Measurements from ENCODE around the gene ARAP3. TPM values are rescaled to one million over a fixed set of nuclear protein-coding genes. Genes with fewer than 3 reads are reported as not detected.
"Not testable (repeated sequence)": the region's sequence is repeated elsewhere in the genome, so short reads cannot be mapped to it uniquely, and the experiment has no call there.

ARAP3 gene, protein sequence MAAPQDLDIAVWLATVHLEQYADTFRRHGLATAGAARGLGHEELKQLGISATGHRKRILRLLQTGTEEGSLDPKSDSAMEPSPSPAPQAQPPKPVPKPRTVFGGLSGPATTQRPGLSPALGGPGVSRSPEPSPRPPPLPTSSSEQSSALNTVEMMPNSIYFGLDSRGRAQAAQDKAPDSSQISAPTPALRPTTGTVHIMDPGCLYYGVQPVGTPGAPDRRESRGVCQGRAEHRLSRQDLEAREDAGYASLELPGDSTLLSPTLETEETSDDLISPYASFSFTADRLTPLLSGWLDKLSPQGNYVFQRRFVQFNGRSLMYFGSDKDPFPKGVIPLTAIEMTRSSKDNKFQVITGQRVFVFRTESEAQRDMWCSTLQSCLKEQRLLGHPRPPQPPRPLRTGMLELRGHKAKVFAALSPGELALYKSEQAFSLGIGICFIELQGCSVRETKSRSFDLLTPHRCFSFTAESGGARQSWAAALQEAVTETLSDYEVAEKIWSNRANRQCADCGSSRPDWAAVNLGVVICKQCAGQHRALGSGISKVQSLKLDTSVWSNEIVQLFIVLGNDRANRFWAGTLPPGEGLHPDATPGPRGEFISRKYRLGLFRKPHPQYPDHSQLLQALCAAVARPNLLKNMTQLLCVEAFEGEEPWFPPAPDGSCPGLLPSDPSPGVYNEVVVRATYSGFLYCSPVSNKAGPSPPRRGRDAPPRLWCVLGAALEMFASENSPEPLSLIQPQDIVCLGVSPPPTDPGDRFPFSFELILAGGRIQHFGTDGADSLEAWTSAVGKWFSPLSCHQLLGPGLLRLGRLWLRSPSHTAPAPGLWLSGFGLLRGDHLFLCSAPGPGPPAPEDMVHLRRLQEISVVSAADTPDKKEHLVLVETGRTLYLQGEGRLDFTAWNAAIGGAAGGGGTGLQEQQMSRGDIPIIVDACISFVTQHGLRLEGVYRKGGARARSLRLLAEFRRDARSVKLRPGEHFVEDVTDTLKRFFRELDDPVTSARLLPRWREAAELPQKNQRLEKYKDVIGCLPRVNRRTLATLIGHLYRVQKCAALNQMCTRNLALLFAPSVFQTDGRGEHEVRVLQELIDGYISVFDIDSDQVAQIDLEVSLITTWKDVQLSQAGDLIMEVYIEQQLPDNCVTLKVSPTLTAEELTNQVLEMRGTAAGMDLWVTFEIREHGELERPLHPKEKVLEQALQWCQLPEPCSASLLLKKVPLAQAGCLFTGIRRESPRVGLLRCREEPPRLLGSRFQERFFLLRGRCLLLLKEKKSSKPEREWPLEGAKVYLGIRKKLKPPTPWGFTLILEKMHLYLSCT (N-terminal part only)
- 10 to 100 TPM; 38.2 to 41.4 TPM for total RNA-seq
- polyA plus RNA-seq = not detected
- total RNA-seq = 0 to 95.1 (median 7.3) reads per million in 6 experiments

DNA sequence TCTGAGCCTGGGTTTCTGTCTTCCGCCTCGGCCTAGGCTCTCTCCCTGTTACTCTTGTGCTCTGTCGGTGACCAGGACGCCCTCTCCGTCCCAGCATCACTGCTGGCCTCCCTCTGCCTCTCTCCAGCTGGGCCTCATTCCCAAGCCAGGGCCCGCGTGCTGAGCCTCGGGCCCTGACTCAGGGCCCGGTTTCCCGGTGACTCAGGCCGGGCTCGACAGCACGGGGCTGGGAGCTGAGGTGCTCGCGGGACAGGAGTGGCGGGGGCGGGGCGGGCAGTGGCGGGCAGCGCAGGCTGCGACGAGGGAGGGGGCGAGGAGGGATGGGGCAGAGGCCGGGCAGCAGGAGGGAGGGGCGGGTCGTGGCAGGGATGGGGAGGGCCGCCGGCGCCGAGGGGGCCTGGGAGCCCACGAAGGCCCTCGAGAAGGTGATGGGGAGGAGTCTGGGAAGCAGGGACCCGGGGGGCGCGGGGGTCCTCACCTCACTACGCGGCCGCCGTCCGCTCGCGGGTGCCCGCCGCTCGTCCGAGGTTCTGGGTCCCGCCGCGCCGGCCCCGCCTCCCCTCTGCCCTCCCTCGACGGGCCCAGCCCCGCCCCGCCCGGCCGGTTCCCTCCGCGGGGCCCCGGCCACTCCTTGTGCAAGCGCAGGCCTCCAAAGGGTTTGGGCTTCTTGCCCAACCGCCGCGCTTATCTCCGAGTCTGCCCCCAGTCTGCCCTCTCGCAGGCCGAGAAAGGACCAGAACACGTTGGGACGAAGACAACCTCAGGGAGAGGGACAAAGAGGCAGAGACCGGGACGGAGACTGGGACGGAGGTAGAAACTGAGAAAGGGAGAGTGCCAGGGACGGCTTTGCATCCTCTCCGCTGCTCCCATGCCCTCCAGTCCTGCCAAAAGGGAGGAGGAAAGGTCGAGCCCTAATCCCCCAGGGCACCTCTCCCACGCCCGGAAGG, at the start of gene ARAP3:
TSS of gene ARAP3 (minus strand) at position 536 of the 947 bp plus-strand sequence. CDS start 1,744 bp downstream, outside the sequence.
- H3K36me3 Mint-ChIP-seq = peaks cover 0 to 2% (median 0%) of the 10 kb centered on the region in 3 donors
- POLR2A ChIA-PET = interaction anchor here (0.6 to 3.4 kb wide), 13 partner anchors 10 to 633 kb away, joined by 3 to 25 read pairs (median 4); partner anchors contain the start of genes DELE1, FCHSD1 and PCDH1
- H3K9me3 Mint-ChIP-seq = no peaks in the 10 kb centered on the region
- H3K27ac Mint-ChIP-seq = peak within 1 kb of the TSS; percentile 42 to 95 (median 87)
- no peaks in the 10 kb centered on the region for H3K27me3 Mint-ChIP-seq
- ATAC-seq = peak; percentile 56 to 79
- H3K4me1 Mint-ChIP-seq = peaks cover 18 to 44% (median 29%) of the 10 kb centered on the region in 4 donors
- peak within 1 kb of the TSS; percentile 32 to 89 (median 83) for H3K4me3 Mint-ChIP-seq
- DNase-seq = peak in 5 of 10 donors; percentile 22 to 48 (median 41)

DNA sequence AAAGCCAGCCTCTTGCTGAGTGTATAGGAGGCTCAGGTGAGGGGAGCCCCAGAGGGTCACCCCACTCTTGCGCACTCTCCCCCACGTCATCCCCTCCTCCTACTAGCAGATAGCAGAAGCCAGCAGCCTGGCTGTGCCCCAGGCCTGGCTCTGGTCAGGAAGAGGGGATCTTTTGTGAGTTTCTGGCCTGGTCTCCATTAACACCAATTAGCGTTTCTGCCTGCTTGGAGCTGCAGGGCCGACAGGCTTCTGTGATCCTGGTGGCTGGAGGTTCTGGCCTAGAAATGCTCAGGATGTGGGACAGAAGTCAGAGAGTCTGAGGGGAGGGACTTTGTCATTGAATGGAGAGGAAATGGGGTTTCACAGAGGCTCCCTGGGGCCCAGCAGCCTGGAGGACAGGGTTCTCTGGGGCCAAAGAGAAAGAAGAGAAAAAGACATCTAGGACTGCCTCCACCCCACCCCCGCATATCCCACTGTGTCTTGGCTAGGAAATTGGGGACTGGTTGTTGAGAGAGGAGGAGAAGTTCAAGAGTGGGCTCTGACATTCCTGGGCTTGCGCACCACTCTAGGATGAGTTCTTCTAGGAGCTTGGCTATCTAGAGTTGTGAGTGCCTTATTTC, 47.5 kb upstream of the ARAP3 start:
- peaks cover 0 to 12% (median 3%) of the 10 kb centered on the region in 4 donors for H3K4me1 Mint-ChIP-seq
- DNase-seq = no peak
- H3K4me3 Mint-ChIP-seq = no peak overlapping the region
- peaks cover 5 to 21% (median 16%) of the 10 kb centered on the region in 5 donors for H3K27me3 Mint-ChIP-seq
- POLR2A ChIA-PET = no interaction called here
- no peak for ATAC-seq
- no peaks in the 10 kb centered on the region for H3K36me3 Mint-ChIP-seq
- H3K27ac Mint-ChIP-seq = no peak overlapping the region
- H3K9me3 Mint-ChIP-seq = no peaks in the 10 kb centered on the region

DNA sequence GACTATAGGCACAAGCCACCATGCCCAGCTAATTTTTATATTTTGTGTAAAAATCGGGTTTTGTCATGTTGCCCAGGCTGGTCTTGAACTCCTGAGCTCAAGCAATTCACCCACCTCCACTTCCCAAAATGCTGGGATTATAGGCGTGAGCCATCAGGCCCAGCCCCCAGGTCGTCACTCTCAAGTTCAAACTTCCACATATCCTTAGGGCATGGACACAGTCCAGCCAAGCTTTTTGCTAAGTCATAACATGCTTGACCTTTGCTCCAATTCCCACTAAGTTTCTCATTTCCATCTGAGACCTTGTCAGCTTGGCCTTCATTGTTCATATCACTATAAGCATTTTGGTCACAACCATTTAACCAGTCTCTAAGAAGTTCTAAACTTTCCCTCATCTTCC, 43.9 kb upstream of the ARAP3 start:
- no peak for ATAC-seq
- peak overlapping the region in 1 of 10 donors; percentile 54 for H3K27ac Mint-ChIP-seq
- POLR2A ChIA-PET = no interaction called here

DNA sequence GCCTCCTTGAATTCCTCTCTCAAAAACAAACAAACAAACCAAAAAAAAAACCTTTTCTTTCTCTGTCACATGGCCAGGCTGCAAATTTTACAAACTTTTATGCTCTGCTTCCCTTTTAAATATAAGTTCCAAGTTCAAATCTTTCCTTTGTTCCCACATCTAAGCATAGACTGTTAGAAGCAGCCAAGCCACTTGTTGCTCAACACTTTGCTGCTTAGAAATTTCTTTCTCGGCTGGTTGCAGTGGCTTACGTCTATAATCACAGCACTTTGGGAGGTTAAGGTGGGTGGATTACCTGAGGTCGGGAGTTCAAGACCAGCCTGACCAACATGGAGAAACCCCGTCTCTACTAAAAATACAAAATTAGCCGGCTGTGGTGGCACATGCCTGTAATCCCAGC, 43.1 kb upstream of the ARAP3 start:
- H3K27me3 Mint-ChIP-seq, H3K4me3 Mint-ChIP-seq, ATAC-seq, H3K36me3 Mint-ChIP-seq, H3K27ac Mint-ChIP-seq, H3K9me3 Mint-ChIP-seq, DNase-seq, POLR2A ChIA-PET: not testable (repeated sequence)
- peaks cover 0 to 12% (median 2%) of the 10 kb centered on the region in 4 donors for H3K4me1 Mint-ChIP-seq

More for the DNA sequence above, 43.9 kb upstream of the ARAP3 start:
- peaks cover 0 to 12% (median 3%) of the 10 kb centered on the region in 4 donors for H3K4me1 Mint-ChIP-seq
- no peaks in the 10 kb centered on the region for H3K36me3 Mint-ChIP-seq
- H3K27me3 Mint-ChIP-seq = peaks cover 0 to 8% (median 4%) of the 10 kb centered on the region in 5 donors
- H3K9me3 Mint-ChIP-seq = peaks cover 0 to 3% (median 0%) of the 10 kb centered on the region in 9 donors
- DNase-seq = no peak
- H3K4me3 Mint-ChIP-seq = no peak overlapping the region

DNA sequence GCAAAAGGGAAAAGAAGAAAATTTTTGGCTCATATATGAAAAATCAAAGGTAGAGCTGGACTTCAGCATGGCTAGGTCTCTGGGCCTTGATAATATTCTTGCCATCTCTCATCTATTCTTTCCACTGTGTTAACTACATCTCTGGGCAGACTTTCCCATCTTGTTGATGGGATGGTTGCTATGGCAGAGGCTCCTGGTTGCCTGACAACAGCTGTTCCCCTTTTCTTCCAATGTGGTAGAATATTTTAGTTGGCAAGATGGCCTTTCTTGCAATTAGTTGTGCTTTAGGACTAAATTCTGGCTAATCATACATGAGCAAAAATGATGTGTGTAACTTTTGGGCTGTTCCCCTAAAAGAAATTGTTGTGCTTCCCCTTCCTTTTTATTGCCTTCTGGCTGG, 40.2 kb upstream of the ARAP3 start:
- H3K4me3 Mint-ChIP-seq = no peak overlapping the region
- H3K27ac Mint-ChIP-seq = no peak overlapping the region
- H3K36me3 Mint-ChIP-seq = no peaks in the 10 kb centered on the region
- H3K27me3 Mint-ChIP-seq = peaks cover 0 to 9% (median 6%) of the 10 kb centered on the region in 5 donors
- ATAC-seq (no peak), DNase-seq (no peak)
- no peaks in the 10 kb centered on the region for H3K4me1 Mint-ChIP-seq
- POLR2A ChIA-PET = no interaction called here
- peaks cover 0 to 3% (median 0%) of the 10 kb centered on the region in 9 donors for H3K9me3 Mint-ChIP-seq

DNA sequence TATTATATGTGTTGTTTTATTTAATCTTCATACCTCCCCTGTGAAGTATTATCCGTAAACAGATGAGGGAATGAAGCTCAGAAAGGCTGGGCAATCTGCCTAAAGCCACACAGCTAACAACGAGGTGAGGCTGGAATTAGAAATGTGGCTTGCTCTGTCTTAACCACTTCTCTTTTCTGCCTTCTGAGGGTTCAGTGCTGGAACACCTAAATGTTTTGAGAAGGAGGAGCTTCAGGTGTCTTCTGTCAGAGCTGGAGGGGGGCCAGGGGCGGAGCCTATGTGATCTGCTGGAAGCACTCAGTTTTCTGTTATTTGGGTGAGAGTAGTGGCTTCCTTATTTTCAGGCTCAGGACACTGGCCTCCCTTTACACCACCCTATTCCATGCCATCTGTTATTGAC, 35.0 kb upstream of the ARAP3 start:
- Mint-ChIP-seq H3K27me3 (peaks cover 2 to 41% (median 9%) of the 10 kb centered on the region in 5 donors), H3K9me3 (peaks cover 0 to 3% (median 0%) of the 10 kb centered on the region in 9 donors), H3K27ac (no peak overlapping the region), H3K36me3 (no peaks in the 10 kb centered on the region), H3K4me1 (no peaks in the 10 kb centered on the region), H3K4me3 (no peak overlapping the region)
- DNase-seq (no peak), ATAC-seq (no peak)
- POLR2A ChIA-PET = no interaction called here

DNA sequence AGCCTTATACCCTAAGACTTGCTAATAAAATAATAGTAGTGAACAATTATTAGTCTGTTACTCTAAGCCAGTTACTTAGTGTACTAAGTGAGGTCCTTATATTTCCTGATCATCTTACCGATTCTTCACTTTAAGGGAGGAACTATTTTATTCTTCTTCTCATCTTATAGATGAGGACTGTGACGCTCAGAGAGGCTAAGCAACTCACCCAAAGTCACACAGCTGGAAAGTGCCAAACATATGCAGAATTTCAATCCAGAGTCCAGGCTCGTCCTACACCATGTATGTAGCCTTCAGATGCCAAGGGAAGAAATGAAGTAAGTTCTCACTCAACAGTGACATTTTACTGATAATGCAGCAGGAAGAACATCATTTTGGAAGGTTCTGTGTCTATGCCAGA, 34.4 kb upstream of the ARAP3 start:
- no peaks in the 10 kb centered on the region for H3K36me3 Mint-ChIP-seq
- ATAC-seq = no peak
- POLR2A ChIA-PET = no interaction called here
- no peak for DNase-seq
- no peak overlapping the region for H3K27ac Mint-ChIP-seq
- peaks cover 0 to 3% (median 0%) of the 10 kb centered on the region in 9 donors for H3K9me3 Mint-ChIP-seq
- H3K4me1 Mint-ChIP-seq = no peaks in the 10 kb centered on the region
- peaks cover 2 to 42% (median 9%) of the 10 kb centered on the region in 5 donors for H3K27me3 Mint-ChIP-seq
- H3K4me3 Mint-ChIP-seq = no peak overlapping the region

DNA sequence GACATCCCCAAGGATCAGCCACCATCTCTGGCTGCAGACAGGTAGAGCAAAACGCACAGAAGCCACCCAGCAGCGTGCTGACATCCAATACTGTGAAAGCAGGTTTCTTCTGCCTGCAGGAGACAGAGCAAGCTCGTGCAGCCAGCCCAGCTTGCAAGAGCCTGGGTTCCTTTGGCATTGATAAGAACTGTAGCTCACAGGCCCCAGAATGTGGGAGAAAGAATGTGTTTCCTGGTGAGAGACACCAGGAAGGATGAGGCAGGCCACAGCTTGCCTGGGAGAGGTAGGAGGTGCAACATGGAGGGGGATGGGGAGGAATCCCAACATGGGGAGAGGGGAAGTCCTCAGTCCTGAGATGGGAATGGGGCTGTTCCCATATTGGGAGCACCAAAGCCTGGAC, 34.0 kb upstream of the ARAP3 start:
- Mint-ChIP-seq H3K9me3 (no peaks in the 10 kb centered on the region), H3K4me1 (no peaks in the 10 kb centered on the region), H3K27me3 (peaks cover 2 to 47% (median 9%) of the 10 kb centered on the region in 5 donors), H3K36me3 (no peaks in the 10 kb centered on the region), H3K27ac (no peak overlapping the region), H3K4me3 (no peak overlapping the region)
- DNase-seq = no peak
- no peak for ATAC-seq
- POLR2A ChIA-PET = no interaction called here

DNA sequence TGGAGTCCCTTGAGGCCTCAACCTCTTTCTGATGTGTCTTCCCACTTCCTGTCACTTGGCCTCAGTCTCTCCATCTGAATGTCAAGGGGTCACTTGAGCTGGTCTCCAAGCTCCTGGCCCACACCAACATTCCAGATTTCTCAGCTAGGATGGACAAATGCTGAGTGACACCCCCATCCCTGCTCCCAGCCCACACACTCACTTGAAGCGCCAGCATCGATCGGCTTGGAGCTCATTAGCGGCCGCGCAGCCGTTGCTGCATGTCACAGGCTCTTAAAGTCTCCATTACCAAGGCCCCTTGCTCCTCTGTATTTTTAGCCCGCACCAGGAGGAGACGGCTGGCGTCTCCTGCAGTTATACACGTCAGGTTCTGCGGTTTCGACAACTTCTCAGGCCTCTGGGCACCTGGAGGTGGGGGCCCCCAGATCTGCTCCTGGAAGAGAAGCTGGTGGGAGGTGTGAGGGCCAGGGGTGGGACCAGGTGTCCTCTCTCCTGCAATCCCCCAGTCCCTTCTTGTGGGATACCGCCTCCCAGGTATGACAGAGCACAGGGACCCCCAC, 33.4 kb upstream of the ARAP3 start:
- Mint-ChIP-seq H3K36me3 (no peaks in the 10 kb centered on the region), H3K9me3 (no peaks in the 10 kb centered on the region), H3K27me3 (peaks cover 2 to 53% (median 13%) of the 10 kb centered on the region in 5 donors), H3K27ac (no peak overlapping the region), H3K4me1 (no peaks in the 10 kb centered on the region), H3K4me3 (no peak overlapping the region)
- no peak for ATAC-seq
- DNase-seq = no peak
- POLR2A ChIA-PET = no interaction called here

DNA sequence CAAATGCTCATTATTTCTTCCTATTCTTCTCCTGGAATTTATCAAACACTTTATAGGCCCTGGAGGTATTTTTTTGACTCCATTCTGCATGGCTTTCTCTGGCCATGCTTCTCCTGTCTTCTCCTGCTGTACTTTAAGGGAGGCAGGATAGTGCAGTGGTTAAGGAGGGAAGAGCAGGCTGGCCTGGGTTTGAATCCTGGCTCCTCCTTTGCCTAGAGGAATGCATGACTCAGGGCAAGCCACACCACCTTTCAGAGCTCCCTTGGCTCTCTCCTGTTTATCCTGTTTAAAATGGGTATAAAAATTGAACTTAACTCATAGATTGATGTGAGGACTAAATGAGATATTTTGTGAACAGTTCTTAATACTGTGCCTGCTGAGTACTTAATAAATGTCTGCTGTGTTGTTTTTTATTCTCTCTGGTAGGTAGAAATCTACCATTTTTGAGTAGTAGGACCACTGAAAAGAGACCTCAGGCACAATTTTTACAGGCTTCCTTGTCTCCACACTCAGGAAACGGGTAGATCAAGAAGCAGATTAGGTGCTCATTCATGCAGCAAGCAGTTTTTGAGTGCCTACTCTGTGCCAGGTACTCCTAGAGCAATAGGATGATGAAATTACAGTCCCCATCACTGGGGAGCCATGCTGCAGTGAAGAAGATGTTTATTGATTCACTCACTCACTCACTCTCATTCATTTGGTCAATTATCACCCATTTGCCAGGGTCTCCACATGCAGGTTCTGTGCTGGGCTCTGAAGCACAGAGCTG, 32.7 kb upstream of the ARAP3 start:
- Mint-ChIP-seq H3K36me3 (no peaks in the 10 kb centered on the region), H3K9me3 (no peaks in the 10 kb centered on the region), H3K27ac (no peak overlapping the region), H3K4me1 (no peaks in the 10 kb centered on the region), H3K27me3 (peaks cover 2 to 55% (median 10%) of the 10 kb centered on the region in 5 donors), H3K4me3 (no peak overlapping the region)
- no peak for DNase-seq
- ATAC-seq = no peak
- POLR2A ChIA-PET = no interaction called here
